ENCODE data around the gene GATD1.

- TF ChIP-seq BHLHE40 (IDR thresholded peaks at IDR 0.05; ENCODE audit: borderline replicate concordance) (no peak), FOXA1 (IDR thresholded peaks at IDR 0.05) (no peak), FOXM1 (IDR thresholded peaks at IDR 0.05; ENCODE audit: borderline replicate concordance) (no peak), SP1 (IDR thresholded peaks at IDR 0.05) (no peak), ELF4 (IDR thresholded peaks at IDR 0.05) (no peak), FOXK2 (IDR thresholded peaks at IDR 0.05) (no peak), HDGF (IDR thresholded peaks at IDR 0.05; ENCODE audit: borderline replicate concordance) (no peak), NFRKB (IDR thresholded peaks at IDR 0.05) (no peak), LEF1 (IDR thresholded peaks at IDR 0.05; ENCODE audit: borderline replicate concordance) (no peak), CTBP1 (IDR thresholded peaks at IDR 0.05; ENCODE audit: borderline replicate concordance) (no peak), PKNOX1 (IDR thresholded peaks at IDR 0.05) (no peak), TARDBP (IDR thresholded peaks at IDR 0.05) (no peak), ARNT (IDR thresholded peaks at IDR 0.05) (no peak)
Observed at GRCh38 chr11:724049-724777, 53.1 kb downstream of the GATD1 start.
